Sigmoid colon (tissue), 7 donors: Measurements from ENCODE around the gene UNG. TPM values are rescaled to one million over a fixed set of nuclear protein-coding genes. Genes with fewer than 3 reads are reported as not detected.

Source experiments
- DNase-seq: peaks from one replicate; pipeline ENCODE4 v3.0.0-alpha.2; 2019
- H3K27ac ChIP-seq, 4 donors: fragments of 200-600 bp; sonication (generic); one replicate each; pipeline ENCODE4 v1.5.1; 2016 to 2019; ENCODE audit warnings: mild to moderate bottlenecking in 1 of 4
- H3K27me3 ChIP-seq, 3 donors: fragments of 200-600 bp; sonication (generic); one replicate each; pipeline ENCODE4 v1.5.1; 2019; ENCODE audit warnings: mild to moderate bottlenecking in 1 of 3
- H3K36me3 ChIP-seq, 4 donors: fragments of 200-600 bp; sonication (generic); one replicate each; pipeline ENCODE4 v1.5.1; 2016 to 2019
- H3K4me1 ChIP-seq, 4 donors: fragments of 200-600 bp; sonication (generic); one replicate each; pipeline ENCODE4 v1.5.1; 2017 to 2019
- H3K4me3 ChIP-seq, 4 donors: fragments of 200-600 bp; sonication (generic); one replicate each; pipeline ENCODE4 v1.5.1; 2017 to 2019; ENCODE audit warnings: mild to moderate bottlenecking in 2 of 4, moderate library complexity in 1 of 4
- H3K9me3 ChIP-seq, 4 donors: fragments of 200-600 bp in 3 of 4; sonication (generic) in 3 of 4; one replicate each; pipeline versions ENCODE4 v1.5.1 to v1.6.1; 2013 to 2019
- EP300 ChIP-seq, 4 donors: sonication (generic); formaldehyde crosslinking; IDR thresholded peaks; one replicate each; pipeline ENCODE4 v1.6.1; 2017; ENCODE audit warnings: antibody characterized with exemption in 4 of 4
- POLR2A ChIP-seq, 2 donors: fragments of 450-650 bp; IDR thresholded peaks; one replicate each; pipeline ENCODE4 v1.6.1; 2016; ENCODE audit warnings: antibody characterized with exemption in 2 of 2, mild to moderate bottlenecking in 2 of 2, moderate library complexity in 2 of 2
- POLR2AphosphoS5 ChIP-seq, 4 donors: sonication (generic); formaldehyde crosslinking; IDR thresholded peaks; one replicate each; pipeline ENCODE4 v1.6.1; 2017; ENCODE audit warnings: antibody characterized with exemption in 4 of 4
- WGBS, 2 donors: extraction: QIAGEN DNeasy Blood & Tissue Kit; methylation state at CpG; one replicate each; pipeline ENCODE4 v1.1.7; 2013; 5-methylcytosine and 5-hydroxymethylcytosine counted together
- intact Hi-C: fragments of 100-400 bp; cut with DNase I; formaldehyde crosslinking; loops from one replicate; pipeline ENCODE4 v1.15.1; 2023
- polyA plus RNA-seq, 3 donors: library from polyadenylated mRNA; stranded (reverse); fragments of 200-250 nt; gene quantifications; one replicate each; pipeline ENCODE4 v1.2.3, GENCODE V29; 2013
- total RNA-seq, 4 donors: library from RNA; depleted of rRNA; stranded (reverse); fragments of >200 nt; gene quantifications; one replicate each; pipeline ENCODE4 v1.1.0, GENCODE V29; 2016
- TF ChIP-seq, protein P1 (sequence below), 4 experiments: fragments of 450-650 bp in 3 of 4; fragments of 200-600 bp in 1 of 4; IDR thresholded peaks; one replicate each; pipeline ENCODE4 v1.5.1; 2016 to 2019; ENCODE audit warnings: antibody characterized with exemption in 4 of 4, mild to moderate bottlenecking in 3 of 4, moderate library complexity in 2 of 4
- donor health status: healthy with polysubstance abuse.
- donor health status: Bipolar disorder and iron deficiency.
- donor health status: healthy.

The UNG gene
- total and polyA plus RNA-seq, 7 donors = 11.9 to 34.8 (median 17.1) TPM

DNA sequence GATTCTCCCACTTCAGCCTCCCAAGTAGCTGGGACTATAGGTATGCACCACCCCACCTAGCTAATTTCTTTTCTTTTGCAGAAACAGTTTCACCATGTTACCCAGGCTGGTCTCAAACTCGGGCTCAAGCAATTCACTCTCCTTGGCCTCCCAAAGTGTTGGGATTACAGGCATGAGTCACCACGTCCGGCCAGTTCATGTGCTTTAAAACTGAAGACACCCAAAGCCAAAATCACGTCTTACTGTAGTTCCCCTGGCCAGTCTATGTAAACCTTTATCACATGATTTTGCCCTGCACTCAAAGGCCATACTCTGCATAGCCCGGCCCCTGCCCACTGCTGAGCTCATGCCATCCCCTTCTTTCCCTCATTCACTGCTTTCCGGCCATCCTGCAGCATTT is 8.6 kb upstream of the UNG start:
- no peaks in the 10 kb centered on the region for H3K27me3 ChIP-seq
- H3K36me3 ChIP-seq = peaks cover 4 to 76% (median 42%) of the 10 kb centered on the region in 4 donors
- intact Hi-C loops = no loop called here
- WGBS, 2 donors = 63 to 80% methylated on average over 6 of the region's 6 CpGs
- peaks cover 0 to 23% (median 19%) of the 10 kb centered on the region in 4 donors for H3K4me1 ChIP-seq
- no peak overlapping the region for H3K27ac ChIP-seq
- TF ChIP-seq, protein P1, sequence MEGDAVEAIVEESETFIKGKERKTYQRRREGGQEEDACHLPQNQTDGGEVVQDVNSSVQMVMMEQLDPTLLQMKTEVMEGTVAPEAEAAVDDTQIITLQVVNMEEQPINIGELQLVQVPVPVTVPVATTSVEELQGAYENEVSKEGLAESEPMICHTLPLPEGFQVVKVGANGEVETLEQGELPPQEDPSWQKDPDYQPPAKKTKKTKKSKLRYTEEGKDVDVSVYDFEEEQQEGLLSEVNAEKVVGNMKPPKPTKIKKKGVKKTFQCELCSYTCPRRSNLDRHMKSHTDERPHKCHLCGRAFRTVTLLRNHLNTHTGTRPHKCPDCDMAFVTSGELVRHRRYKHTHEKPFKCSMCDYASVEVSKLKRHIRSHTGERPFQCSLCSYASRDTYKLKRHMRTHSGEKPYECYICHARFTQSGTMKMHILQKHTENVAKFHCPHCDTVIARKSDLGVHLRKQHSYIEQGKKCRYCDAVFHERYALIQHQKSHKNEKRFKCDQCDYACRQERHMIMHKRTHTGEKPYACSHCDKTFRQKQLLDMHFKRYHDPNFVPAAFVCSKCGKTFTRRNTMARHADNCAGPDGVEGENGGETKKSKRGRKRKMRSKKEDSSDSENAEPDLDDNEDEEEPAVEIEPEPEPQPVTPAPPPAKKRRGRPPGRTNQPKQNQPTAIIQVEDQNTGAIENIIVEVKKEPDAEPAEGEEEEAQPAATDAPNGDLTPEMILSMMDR (IDR thresholded peaks at IDR 0.05) = no peak
- TF ChIP-seq POLR2AphosphoS5 (IDR thresholded peaks at IDR 0.05) (no peak), POLR2A (IDR thresholded peaks at IDR 0.05) (no peak), EP300 (IDR thresholded peaks at IDR 0.05) (no peak)
- H3K9me3 ChIP-seq = no peaks in the 10 kb centered on the region
- no peak for DNase-seq
- no peak overlapping the region for H3K4me3 ChIP-seq

DNA sequence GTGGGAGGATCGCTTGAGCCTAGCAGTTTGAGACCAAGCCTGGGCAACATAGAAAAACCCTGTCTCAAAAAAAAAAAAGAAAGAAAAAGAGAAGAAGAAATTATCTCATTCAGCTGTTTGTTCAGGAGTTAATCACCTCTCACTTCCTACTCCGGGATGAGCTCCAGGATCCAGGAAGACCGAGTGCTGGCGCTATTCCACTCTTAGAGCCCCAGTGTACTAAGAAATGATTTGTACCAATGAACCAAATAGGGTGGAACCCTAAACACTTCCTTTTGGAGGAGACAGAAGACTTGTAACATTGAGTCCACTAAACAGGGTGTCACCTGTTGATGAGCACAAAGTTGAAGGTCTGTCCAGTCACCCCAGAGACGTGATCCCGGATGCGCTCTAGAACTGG is 7.7 kb upstream of the UNG start:
- DNase-seq = no peak
- Histone ChIP-seq H3K36me3 (peaks cover 4 to 68% (median 35%) of the 10 kb centered on the region in 4 donors), H3K27me3 (no peaks in the 10 kb centered on the region), H3K4me1 (peaks cover 0 to 24% (median 20%) of the 10 kb centered on the region in 4 donors), H3K9me3 (no peaks in the 10 kb centered on the region), H3K4me3 (no peak overlapping the region), H3K27ac (no peak overlapping the region)
- intact Hi-C loops = loop anchor here (5.0 to 10.0 kb wide), 4 partner anchors 137 to 455 kb away; partner anchors contain the start of genes SELPLG and SSH1
- WGBS, 2 donors = 76 to 86% methylated on average over 7 of the region's 7 CpGs
- TF ChIP-seq, protein P1 (IDR thresholded peaks at IDR 0.05) = no peak
- TF ChIP-seq POLR2A (IDR thresholded peaks at IDR 0.05) (no peak), POLR2AphosphoS5 (IDR thresholded peaks at IDR 0.05) (no peak), EP300 (IDR thresholded peaks at IDR 0.05) (no peak)

DNA sequence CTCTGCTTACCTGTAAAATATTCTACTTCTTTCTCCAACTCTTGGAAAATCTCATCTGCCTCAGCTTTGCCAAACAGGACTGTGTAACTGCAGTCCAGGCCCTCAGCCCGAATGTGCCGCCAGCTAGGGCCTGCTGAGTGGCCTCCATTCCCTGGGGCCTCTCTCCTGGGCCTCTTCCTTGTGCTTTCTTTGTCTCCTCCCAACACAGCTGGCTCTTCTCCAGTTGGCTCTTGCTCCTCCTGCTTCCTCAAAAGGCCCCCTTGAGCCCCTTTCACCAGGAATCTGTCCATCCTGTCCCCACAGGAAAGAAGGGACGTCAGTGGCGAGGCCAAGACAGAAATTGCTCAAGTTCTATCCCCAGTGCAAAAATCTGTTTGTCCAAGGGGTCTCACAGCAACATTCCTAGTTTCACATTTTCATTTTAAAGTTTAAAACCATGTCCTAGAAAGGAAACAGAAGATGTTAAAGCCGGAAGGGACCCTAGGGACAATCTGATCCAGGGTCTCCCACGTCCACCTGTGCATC is 4.8 kb upstream of the UNG start:
- no peaks in the 10 kb centered on the region for H3K27me3 ChIP-seq
- DNase-seq = no peak
- H3K36me3 ChIP-seq = peaks cover 0 to 39% (median 13%) of the 10 kb centered on the region in 4 donors
- intact Hi-C loops = loop anchor here (2.0 to 10.0 kb wide), 6 partner anchors 40 to 526 kb away; partner anchors contain the start of genes SELPLG, SSH1 and USP30
- WGBS, 2 donors = 63 to 75% methylated on average over 6 of the region's 6 CpGs
- TF ChIP-seq POLR2AphosphoS5 (IDR thresholded peaks at IDR 0.05) = no peak
- TF ChIP-seq EP300 (IDR thresholded peaks at IDR 0.05) = no peak
- TF ChIP-seq POLR2A (IDR thresholded peaks at IDR 0.05) = no peak
- TF ChIP-seq, protein P1 (IDR thresholded peaks at IDR 0.05) = no peak
- peak overlapping the region; percentile 41 to 60 (median 52) for H3K4me3 ChIP-seq
- peak overlapping the region; percentile 70 to 81 (median 76) for H3K27ac ChIP-seq
- no peaks in the 10 kb centered on the region for H3K9me3 ChIP-seq
- H3K4me1 ChIP-seq = peaks cover 0 to 30% (median 25%) of the 10 kb centered on the region in 4 donors

DNA sequence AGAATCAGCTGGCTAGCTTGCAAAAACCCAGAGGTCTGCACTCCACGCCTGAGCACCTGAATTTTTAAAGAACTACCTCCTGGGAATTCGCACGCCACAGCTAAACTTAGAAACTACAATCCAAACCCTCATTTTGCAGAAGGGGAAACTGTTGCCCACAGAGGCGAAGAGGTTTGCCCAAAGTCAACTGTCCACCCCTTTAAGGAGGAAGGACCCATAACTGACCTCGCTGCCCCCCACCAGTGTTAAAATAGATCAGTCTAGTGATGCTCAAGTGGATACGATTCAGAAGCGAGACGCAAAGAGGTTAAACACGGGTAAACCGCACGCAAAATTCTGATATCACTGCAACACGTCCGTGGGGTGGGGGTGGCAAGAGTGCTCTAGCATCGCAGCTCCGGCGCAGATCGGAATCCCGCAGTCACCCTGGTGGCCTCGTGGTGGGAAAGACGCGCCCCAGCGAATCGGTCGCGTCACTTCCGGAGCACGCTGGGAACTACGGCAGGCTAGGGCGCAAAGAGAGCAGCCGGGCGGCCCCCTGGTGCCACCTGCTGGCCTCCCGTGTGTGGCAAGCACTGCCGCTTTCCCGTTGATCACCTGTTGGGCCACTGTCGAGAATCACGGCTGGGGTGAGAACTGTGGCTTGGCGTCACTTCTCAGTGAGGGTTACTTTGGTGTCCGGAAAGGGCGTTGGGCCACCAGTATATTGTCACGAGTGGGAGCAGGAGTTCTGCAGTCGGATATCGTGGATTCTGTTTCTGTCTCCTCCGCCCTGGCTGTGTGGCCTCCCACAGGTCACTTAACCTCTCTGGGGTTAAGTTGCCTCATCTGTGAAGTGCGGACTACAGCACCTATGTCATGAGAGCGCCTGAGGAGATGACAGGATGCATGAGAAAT is 4.1 kb upstream of the UNG start, which contains the start of gene ALKBH2:
Gene ALKBH2, minus strand, starts transcription at position 451 of the 897 bp plus-strand sequence. CDS start 686 bp downstream, outside the sequence.
- WGBS, 2 donors = 6 to 9% methylated on average over 45 of the region's 45 CpGs
- Histone ChIP-seq H3K27ac (peak within 1 kb of the TSS; percentile 70 to 81 (median 76)), H3K36me3 (peaks cover 0 to 32% (median 9%) of the 10 kb centered on the region in 4 donors), H3K4me3 (peak within 1 kb of the TSS; percentile 41 to 60 (median 52)), H3K4me1 (peaks cover 0 to 32% (median 27%) of the 10 kb centered on the region in 4 donors), H3K27me3 (no peaks in the 10 kb centered on the region), H3K9me3 (no peaks in the 10 kb centered on the region)
- peak; percentile 96 for DNase-seq
- intact Hi-C loops = loop anchor here (2.0 to 10.0 kb wide), 6 partner anchors 40 to 526 kb away; partner anchors contain the start of genes SELPLG, SSH1 and USP30
- TF ChIP-seq POLR2AphosphoS5 (IDR thresholded peaks at IDR 0.05) (peak; percentile 69 to 90 (median 77)), POLR2A (IDR thresholded peaks at IDR 0.05) (peak in 1 of 2 donors; percentile 17), EP300 (IDR thresholded peaks at IDR 0.05) (peak in 2 of 4 donors; percentile 5 to 82)
- TF ChIP-seq, protein P1 (IDR thresholded peaks at IDR 0.05) = peak; percentile 93 to 98 (median 95)
